Epithelial cell of prostate (primary cell): Measurements from ENCODE around the gene MSX2.
"Not testable (repeated sequence)": the region's sequence is repeated elsewhere in the genome, so short reads cannot be mapped to it uniquely, and the experiment has no call there.

Experiments used
- DNase-seq: peaks from one replicate; pipeline ENCODE4 v3.0.0-alpha.2; 2011; ENCODE audit warnings: low read depth, low spot score
- H3K27ac ChIP-seq: fragments of 450-650 bp; 2 replicates; pipeline ENCODE4 v1.5.1; 2017; ENCODE audit warnings: mild to moderate bottlenecking

Gene MSX2

DNA sequence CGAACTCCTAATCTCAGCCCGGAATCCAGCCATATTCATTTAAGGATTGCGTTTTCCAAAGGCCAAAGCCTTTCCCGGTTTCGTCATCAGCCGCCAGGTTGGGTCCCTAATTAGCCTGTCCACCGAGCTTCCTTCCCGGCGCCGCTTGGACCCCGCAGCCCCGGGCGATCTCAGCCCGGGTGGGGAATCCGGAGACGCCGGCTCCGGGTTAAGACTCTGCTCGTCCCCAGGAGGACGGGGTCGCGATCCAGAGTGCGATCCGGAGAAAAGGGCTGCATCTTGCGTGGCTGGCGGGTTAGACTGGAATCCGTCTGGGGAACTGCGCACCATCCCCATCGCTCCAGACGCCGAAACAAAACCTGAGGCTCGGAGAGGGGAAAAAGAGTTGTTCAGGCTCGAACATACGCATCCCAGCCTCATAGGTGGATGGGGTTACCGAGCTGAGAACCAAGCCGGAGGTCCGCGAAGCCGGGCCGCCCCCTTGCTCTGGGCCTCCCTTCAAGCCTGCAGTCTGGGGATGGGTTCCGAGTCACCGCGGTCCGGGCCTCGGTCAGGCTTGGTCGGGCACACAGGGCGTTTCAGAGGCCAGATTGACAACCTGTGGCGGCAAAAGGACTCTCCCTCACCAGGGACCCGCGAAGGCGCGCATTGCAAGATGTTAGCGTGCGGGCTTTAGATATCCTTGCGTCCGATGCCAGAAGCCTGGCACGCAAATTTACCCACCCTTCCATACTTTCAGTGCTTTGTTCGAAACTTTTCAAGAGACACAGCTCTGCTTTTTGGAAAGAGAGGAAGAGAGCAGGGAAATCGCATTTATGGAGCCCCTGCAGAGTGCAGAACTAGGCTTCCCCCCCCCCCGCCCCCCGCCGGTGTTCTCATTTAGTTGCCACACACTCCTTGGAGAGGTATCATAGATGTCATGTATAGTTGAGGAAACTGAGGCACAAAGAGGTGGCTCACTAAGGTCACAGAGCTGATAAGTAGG lies 7.9 kb downstream of the MSX2 start:
- H3K27ac ChIP-seq, result no peak overlapping the region
- no peak for DNase-seq

- DNase-seq, result no peak
- H3K27ac ChIP-seq, result no peak overlapping the region
Measured at GRCh38 chr5:174733091-174733690, 8.8 kb downstream of the MSX2 start.

- DNase-seq, result no peak
- no peak overlapping the region for H3K27ac ChIP-seq
Measured at GRCh38 chr5:174733836-174734235, 9.5 kb downstream of the MSX2 start.

- no peak overlapping the region for H3K27ac ChIP-seq
- no peak for DNase-seq
Measured at GRCh38 chr5:174734571-174735497, 10.5 kb downstream of the MSX2 start.

GRCh38 chr5:174735498-174736330 lies 11.3 kb downstream of the MSX2 start:
- DNase-seq, result no peak
- no peak overlapping the region for H3K27ac ChIP-seq

DNA sequence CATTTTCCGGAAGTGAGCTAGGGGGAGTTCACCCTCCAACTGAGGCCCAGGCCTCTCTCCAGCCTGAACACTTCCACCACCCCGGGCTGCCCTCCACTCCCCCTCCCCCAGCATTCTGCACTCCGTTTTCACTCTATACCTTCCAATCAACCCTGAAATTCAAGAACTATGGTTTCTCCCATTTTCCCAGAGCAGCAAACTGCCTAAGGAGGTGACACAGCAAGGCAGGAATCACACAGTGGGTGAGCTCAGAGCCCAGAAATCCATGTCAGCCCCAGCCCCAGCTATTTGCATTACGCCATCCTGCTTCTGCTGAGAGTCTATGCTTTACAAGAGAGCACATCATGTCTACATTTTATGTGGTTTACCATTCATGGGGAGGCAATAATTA lies 11.9 kb downstream of the MSX2 start:
- peak; percentile 33 for DNase-seq

DNA sequence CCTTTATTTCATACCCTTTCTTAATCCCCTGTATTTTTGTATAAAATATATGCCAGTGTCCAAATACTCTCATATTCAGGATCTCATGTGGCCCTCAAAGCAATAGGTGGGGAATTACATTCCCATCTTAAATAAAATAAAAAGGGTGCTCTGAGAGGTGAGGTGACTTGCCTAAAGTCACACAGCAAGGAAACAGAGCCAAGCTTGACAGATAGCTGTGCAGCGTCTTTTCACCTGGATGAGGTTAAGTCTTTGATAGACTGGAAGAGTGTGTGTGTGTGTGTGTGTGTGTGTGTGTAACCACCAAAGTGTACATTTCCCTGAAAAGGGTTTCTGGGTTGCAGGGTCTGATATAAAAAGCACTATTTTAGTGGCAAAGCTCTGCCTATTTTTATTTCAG lies 12.4 kb downstream of the MSX2 start:
- no peak for DNase-seq
- H3K27ac ChIP-seq, result no peak overlapping the region

More for the DNA sequence above, 11.9 kb downstream of the MSX2 start:
- H3K27ac ChIP-seq, result no peak overlapping the region

- no peak overlapping the region for H3K27ac ChIP-seq
- DNase-seq, result no peak
Measured at GRCh38 chr5:174737330-174737729, 12.9 kb downstream of the MSX2 start.

GRCh38 chr5:174741352-174741751 lies 17.0 kb downstream of the MSX2 start:
- no peak overlapping the region for H3K27ac ChIP-seq
- no peak for DNase-seq

- DNase-seq, result no peak
- no peak overlapping the region for H3K27ac ChIP-seq
Measured at GRCh38 chr5:174744896-174745295, 20.5 kb downstream of the MSX2 start.

GRCh38 chr5:174745590-174746103 lies 21.3 kb downstream of the MSX2 start:
- no peak for DNase-seq
- H3K27ac ChIP-seq, result no peak overlapping the region

- no peak overlapping the region for H3K27ac ChIP-seq
- DNase-seq, result no peak
Measured at GRCh38 chr5:174750711-174751110, 26.3 kb downstream of the MSX2 start.

GRCh38 chr5:174751154-174752000 lies 27.0 kb downstream of the MSX2 start:
- DNase-seq, result no peak
- no peak overlapping the region for H3K27ac ChIP-seq

DNA sequence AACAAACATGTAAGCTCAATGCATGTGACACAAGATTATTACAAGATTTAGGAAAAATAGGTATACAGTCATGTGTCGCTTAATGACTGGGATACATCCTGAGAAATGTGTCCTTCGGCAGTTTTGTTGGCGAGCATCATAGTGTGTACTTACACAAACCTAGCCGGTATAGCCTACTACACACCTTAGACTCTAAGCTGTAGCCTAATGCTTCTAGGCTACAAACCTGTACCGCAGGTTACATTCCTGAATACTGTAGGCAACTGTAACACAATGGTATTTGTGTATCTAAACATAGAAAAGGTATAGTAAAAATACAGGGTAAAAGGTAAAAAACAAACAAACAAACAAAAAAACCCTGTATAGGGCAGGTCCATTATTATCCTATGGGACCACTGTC lies 27.7 kb downstream of the MSX2 start:
- no peak overlapping the region for H3K27ac ChIP-seq
- no peak for DNase-seq

GRCh38 chr5:174755106-174755505 lies 30.7 kb downstream of the MSX2 start:
- no peak overlapping the region for H3K27ac ChIP-seq
- no peak for DNase-seq

GRCh38 chr5:174759091-174759490 lies 34.7 kb downstream of the MSX2 start:
- H3K27ac ChIP-seq, result no peak overlapping the region
- DNase-seq, result no peak

DNA sequence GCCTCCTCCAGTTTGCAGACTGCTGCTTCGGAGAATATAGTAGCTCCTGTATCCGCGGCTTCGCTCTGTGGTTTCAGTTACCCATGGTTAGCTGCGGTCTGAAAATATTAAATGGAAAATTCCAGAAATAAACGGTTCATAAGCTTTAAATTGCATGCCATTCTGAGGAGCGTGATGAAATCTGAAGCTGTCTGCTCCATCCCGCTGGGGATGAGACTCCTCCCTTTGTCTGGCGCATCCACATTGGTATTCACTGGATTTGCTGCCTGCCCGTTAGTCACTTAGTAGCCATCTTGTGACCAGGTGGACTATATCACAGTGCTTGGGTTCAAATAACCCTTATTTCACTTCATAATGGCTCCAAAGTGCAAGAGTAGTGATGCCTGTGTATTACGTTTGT lies 36.3 kb downstream of the MSX2 start:
- no peak for DNase-seq
- H3K27ac ChIP-seq, result no peak overlapping the region

DNA sequence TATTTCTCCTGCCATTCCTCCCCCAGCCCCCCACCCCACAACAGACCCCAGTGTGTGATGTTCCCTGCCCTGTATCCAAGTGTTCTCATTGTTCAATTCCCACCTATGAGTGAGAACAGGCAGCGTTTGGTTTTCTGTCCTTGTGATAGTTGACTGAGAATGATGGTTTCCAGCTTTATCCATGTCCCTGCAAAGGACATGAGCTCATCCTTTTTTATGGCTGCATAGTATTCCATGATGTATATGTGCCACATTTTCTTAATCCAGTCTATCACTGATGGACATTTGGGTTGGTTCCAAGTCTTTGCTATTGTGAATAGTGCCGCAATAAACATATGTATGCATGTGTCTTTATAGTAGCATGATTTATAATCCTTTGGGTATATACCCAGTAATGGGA lies 37.0 kb downstream of the MSX2 start:
- DNase-seq, result not testable (repeated sequence)

DNA sequence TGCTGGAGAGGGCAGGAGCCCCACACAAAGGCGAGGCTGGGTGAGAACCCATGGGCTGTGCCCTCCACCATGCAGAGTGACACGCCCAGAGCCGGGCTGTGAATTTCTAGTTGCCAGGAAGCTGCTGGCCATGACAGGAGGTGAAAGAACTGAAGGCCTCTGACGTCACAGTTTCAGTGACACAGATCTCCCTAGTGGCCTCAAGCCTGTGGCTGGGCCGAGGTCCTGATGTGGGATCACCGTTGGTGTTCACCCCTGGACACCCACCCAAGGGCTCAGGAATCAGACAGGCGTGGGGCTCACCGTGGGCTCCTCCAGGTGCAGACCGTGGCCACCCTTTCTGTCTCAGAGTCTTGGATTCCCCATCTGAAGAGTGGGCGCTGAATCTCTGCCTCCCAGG lies 39.9 kb downstream of the MSX2 start:
- DNase-seq, result no peak
- H3K27ac ChIP-seq, result no peak overlapping the region

More for the DNA sequence above, 37.0 kb downstream of the MSX2 start:
- not testable (repeated sequence) for H3K27ac ChIP-seq
